CD4-positive, alpha-beta T cell treated with Interleukin-1 beta for 1 hour (primary cell): ENCODE data around the gene HRCT1.
"Not testable (repeated sequence)": the region's sequence is repeated elsewhere in the genome, so short reads cannot be mapped to it uniquely, and the experiment has no call there.

Experiments
- DNase-seq, 2 donors: peaks; one replicate each; pipeline ENCODE4 v3.0.0-alpha.2; 2020 to 2022

HRCT1 gene

GRCh38 chr9:35897376-35898099 is 8.5 kb upstream of the HRCT1 start:
- DNase-seq = not testable (repeated sequence)

GRCh38 chr9:35898337-35898736 is 7.7 kb upstream of the HRCT1 start:
- no peak for DNase-seq

GRCh38 chr9:35899021-35899420 is 7.0 kb upstream of the HRCT1 start:
- no peak for DNase-seq

- peak; percentile 45 to 67 for DNase-seq
Observed at GRCh38 chr9:35903049-35903448, 3.0 kb upstream of the HRCT1 start.

GRCh38 chr9:35904338-35904737 is 1.7 kb upstream of the HRCT1 start:
- DNase-seq = no peak

- no peak for DNase-seq
Observed at GRCh38 chr9:35905051-35905781, 786 bp upstream of the HRCT1 start.

GRCh38 chr9:35906923-35907699 is 1.1 kb downstream of the HRCT1 start:
- DNase-seq = no peak

GRCh38 chr9:35907711-35908503 is 1.9 kb downstream of the HRCT1 start:
- DNase-seq = peak; percentile 11 to 12

- no peak for DNase-seq
Observed at GRCh38 chr9:35908504-35909125, 2.6 kb downstream of the HRCT1 start.

GRCh38 chr9:35909274-35909673 is 3.3 kb downstream of the HRCT1 start, which contains the start of gene SPAAR:
TSS of gene SPAAR (plus strand) at chr9:35909490. CDS start at chr9:35910464, 974 bp downstream.
- no peak for DNase-seq

GRCh38 chr9:35909687-35910612 is 3.9 kb downstream of the HRCT1 start:
- no peak for DNase-seq

- peak; percentile 41 to 59 for DNase-seq
Observed at GRCh38 chr9:35910613-35911359, 4.8 kb downstream of the HRCT1 start.

GRCh38 chr9:35911690-35912089 is 5.7 kb downstream of the HRCT1 start:
- no peak for DNase-seq

GRCh38 chr9:35912791-35913400 is 6.9 kb downstream of the HRCT1 start:
- DNase-seq = no peak

GRCh38 chr9:35913429-35913828 is 7.4 kb downstream of the HRCT1 start:
- DNase-seq = not testable (repeated sequence)

GRCh38 chr9:35914301-35914807 is 8.4 kb downstream of the HRCT1 start:
- peak; percentile 22 to 31 for DNase-seq

- no peak for DNase-seq
Observed at GRCh38 chr9:35915681-35916294, 9.8 kb downstream of the HRCT1 start.

- no peak for DNase-seq
Observed at GRCh38 chr9:35917261-35917660, 11.3 kb downstream of the HRCT1 start.

- no peak for DNase-seq
Observed at GRCh38 chr9:35918780-35919179, 12.8 kb downstream of the HRCT1 start.
